RWPE2 (cell line): Measurements from ENCODE around the gene PHIP.

Experiments used
- ATAC-seq: fragments of 200-7000 bp; cut with Tn5 transposase; 3 replicates; pipeline ENCODE4 v1.9.1; 2021; ENCODE audit warnings: low read depth
- DNase-seq: peaks from one replicate; pipeline ENCODE4 v3.0.0-alpha.2; 2020; ENCODE audit warnings: low spot score
- H3K27ac ChIP-seq: fragments of 450-650 bp; 2 replicates; pipeline ENCODE4 v1.5.1; 2017; ENCODE audit warnings: mild to moderate bottlenecking; ENCODE audit not compliant: poor library complexity, severe bottlenecking
- H3K27me3 ChIP-seq: fragments of 250-450 bp; sonication (Bioruptor Pico); 2 replicates; pipeline ENCODE4 v1.5.1; 2021; ENCODE audit warnings: mild to moderate bottlenecking, moderate library complexity; ENCODE audit not compliant: insufficient read depth, poor library complexity, severe bottlenecking
- H3K36me3 ChIP-seq: fragments of 250-450 bp; sonication (Bioruptor Pico); 2 replicates; pipeline ENCODE4 v1.5.1; 2020; ENCODE audit warnings: low read depth, mild to moderate bottlenecking, moderate library complexity
- H3K4me1 ChIP-seq: fragments of 250-450 bp; sonication (Bioruptor Pico); 2 replicates; pipeline ENCODE4 v1.5.1; 2021; ENCODE audit warnings: mild to moderate bottlenecking, moderate library complexity; ENCODE audit not compliant: insufficient read depth, poor library complexity, severe bottlenecking
- H3K4me3 ChIP-seq: fragments of 250-450 bp; sonication (Bioruptor Pico); 2 replicates; pipeline ENCODE4 v1.5.1; 2021; ENCODE audit warnings: mild to moderate bottlenecking, moderate library complexity; ENCODE audit not compliant: severe bottlenecking
- H3K9me3 ChIP-seq: fragments of 250-450 bp; sonication (Bioruptor Pico); 2 replicates; pipeline ENCODE4 v1.5.1; 2021; ENCODE audit warnings: mild to moderate bottlenecking, moderate library complexity; ENCODE audit not compliant: severe bottlenecking
- TF ChIP-seq, protein P1 (sequence below): fragments of 450-650 bp; IDR thresholded peaks from one replicate; pipeline ENCODE4 v1.5.1; 2017; ENCODE audit warnings: mild to moderate bottlenecking, moderate library complexity; ENCODE audit not compliant: poor library complexity, severe bottlenecking

Gene PHIP

DNA sequence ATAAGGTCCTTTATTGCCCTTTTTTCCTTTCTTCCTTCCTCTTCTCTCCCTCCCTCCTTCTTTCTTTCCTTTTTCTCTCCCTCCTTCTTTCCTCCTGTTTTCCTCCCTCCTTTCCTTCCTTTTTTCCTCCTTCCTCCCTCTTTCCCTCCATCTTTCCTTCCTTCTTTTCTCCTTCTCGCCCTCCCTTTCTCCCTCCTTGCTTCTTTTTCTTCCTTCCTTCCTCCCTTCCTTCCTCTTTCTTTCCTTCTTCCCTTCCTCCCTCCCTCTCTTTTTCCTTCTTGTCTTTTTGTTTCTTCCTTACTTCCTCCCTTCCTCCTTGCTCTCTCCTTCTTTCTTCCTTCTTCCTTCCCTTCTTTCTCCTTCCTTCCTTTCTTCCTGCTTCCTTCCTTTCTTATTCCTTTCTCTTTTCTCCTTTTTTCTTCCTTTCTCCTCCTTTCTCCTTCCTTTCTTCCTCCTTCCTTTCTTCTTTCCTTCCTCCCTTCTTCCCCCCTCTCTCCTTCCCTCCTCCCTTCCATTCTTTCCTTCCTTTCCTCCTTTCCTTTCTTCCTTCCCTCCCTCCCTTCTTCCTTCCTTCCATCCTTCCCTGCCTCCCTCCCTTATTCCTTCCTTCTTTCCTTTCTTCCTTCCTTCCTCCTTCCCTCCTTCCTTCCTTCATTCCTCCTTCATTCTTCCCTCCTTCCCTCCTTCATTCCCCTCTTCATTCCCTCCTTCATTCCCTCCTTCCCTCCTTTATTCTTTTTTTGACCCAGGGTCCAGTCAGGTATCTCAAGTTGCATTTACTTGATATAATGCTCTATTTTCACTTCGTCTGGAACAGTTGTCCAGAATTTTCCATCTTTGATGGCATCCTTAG lies 11.7 kb upstream of the PHIP start:
- H3K9me3 ChIP-seq = no peaks in the 10 kb centered on the region
- DNase-seq = no peak
- H3K4me3 ChIP-seq = no peak overlapping the region
- ATAC-seq = no peak
- H3K27ac ChIP-seq = no peak overlapping the region
- H3K27me3 ChIP-seq = no peaks in the 10 kb centered on the region
- no peaks in the 10 kb centered on the region for H3K36me3 ChIP-seq
- no peaks in the 10 kb centered on the region for H3K4me1 ChIP-seq
- TF ChIP-seq, protein P1, sequence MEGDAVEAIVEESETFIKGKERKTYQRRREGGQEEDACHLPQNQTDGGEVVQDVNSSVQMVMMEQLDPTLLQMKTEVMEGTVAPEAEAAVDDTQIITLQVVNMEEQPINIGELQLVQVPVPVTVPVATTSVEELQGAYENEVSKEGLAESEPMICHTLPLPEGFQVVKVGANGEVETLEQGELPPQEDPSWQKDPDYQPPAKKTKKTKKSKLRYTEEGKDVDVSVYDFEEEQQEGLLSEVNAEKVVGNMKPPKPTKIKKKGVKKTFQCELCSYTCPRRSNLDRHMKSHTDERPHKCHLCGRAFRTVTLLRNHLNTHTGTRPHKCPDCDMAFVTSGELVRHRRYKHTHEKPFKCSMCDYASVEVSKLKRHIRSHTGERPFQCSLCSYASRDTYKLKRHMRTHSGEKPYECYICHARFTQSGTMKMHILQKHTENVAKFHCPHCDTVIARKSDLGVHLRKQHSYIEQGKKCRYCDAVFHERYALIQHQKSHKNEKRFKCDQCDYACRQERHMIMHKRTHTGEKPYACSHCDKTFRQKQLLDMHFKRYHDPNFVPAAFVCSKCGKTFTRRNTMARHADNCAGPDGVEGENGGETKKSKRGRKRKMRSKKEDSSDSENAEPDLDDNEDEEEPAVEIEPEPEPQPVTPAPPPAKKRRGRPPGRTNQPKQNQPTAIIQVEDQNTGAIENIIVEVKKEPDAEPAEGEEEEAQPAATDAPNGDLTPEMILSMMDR = no peak

DNA sequence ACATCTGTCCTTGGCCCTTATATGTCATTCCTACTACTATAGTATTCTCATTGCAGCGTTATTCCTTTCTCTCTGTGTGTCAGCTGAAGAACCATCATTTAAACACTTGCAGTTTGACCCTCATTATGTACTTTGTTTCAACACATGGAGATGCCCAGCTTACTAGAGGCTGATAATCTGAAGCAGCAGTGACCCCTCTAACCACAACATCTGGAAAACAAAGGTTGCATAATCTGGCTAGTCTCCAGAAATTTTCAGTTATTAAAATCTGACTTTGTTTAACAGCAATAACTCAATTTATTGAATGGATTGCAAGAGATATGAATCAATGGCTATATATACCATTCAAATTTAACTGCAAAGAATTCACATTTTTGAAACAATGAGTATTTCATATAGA lies 6.6 kb upstream of the PHIP start:
- ATAC-seq (no peak), DNase-seq (no peak)
- Histone ChIP-seq H3K4me3 (no peak overlapping the region), H3K27me3 (no peaks in the 10 kb centered on the region), H3K4me1 (peaks cover 5% of the 10 kb centered on the region), H3K36me3 (no peaks in the 10 kb centered on the region), H3K9me3 (no peaks in the 10 kb centered on the region), H3K27ac (no peak overlapping the region)
- TF ChIP-seq, protein P1 = no peak

GRCh38 chr6:79082304-79082703 lies 4.2 kb upstream of the PHIP start:
- Histone ChIP-seq H3K4me1 (peaks cover 9% of the 10 kb centered on the region), H3K27me3 (no peaks in the 10 kb centered on the region), H3K4me3 (no peak overlapping the region), H3K36me3 (no peaks in the 10 kb centered on the region), H3K27ac (no peak overlapping the region), H3K9me3 (no peaks in the 10 kb centered on the region)
- ATAC-seq (no peak), DNase-seq (no peak)
- TF ChIP-seq, protein P1 = no peak

- no peaks in the 10 kb centered on the region for H3K9me3 ChIP-seq
- peaks cover 9% of the 10 kb centered on the region for H3K4me1 ChIP-seq
- no peaks in the 10 kb centered on the region for H3K27me3 ChIP-seq
- H3K4me3 ChIP-seq = no peak overlapping the region
- peaks cover under 1% of the 10 kb centered on the region for H3K36me3 ChIP-seq
- no peak for DNase-seq
- no peak overlapping the region for H3K27ac ChIP-seq
- no peak for ATAC-seq
- TF ChIP-seq, protein P1 = no peak
These were observed 3.6 kb upstream of the PHIP start for GRCh38 chr6:79081663-79082062.

DNA sequence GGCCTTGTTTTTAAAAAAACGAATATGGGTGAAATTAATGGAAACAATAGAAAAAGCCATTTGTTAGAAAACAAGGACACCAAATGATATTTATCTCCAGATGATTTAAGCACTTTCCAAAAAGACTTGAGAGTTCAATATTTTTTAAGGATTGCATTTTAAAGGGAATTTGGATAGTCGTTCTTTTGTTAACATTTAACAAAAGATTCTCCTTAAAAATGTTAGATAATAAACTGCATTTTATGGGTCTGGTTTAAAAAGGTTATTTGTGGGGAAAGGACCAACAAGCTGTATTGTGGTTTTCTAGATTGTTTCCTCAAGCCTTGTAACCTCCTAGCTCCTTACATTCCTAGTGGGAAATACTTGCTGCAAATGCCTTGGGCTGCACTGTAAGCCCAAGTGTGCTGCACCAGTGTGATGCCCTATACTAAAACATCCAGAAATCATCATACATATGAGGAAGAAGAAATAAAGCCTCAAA lies 1.5 kb upstream of the PHIP start:
- Histone ChIP-seq H3K27ac (no peak overlapping the region), H3K36me3 (peaks cover 16% of the 10 kb centered on the region), H3K27me3 (no peaks in the 10 kb centered on the region), H3K4me1 (peaks cover 27% of the 10 kb centered on the region), H3K4me3 (peak overlapping the region; percentile 95), H3K9me3 (no peaks in the 10 kb centered on the region)
- TF ChIP-seq, protein P1 = no peak
- DNase-seq (no peak), ATAC-seq (no peak)
